GM18526 (cell line): ENCODE data around the gene HEMK1.
A peak's percentile ranks its signal among the peaks of the same experiment; 100 is the strongest.

ENCODE experiments used
- POLR2A ChIP-seq: IDR thresholded peaks from 3 replicates; pipeline ENCODE4 v1.6.1; 2011; ENCODE audit not compliant: insufficient read length; ENCODE audit errors: extremely low read depth

The HEMK1 gene

DNA sequence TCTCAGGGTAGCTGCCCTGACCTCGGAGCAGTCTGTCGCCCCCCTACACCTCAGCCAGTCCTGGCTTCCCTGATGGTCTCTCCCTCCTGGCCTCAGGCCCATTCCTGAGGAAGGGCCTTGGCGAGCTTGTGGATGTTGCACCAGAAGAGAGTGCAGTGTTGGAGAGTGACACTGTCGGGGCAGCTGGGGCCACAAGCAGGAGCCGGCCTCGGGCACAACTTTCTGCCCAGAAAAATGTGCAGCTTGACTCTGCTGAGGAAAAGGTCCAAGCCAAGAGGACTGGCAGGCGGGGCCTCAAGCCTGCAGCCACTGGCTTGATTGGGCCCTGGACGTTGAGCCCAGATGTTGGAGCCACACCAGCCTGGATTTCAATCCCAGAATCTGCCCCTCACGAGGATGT lies 12.8 kb downstream of the HEMK1 start:
- TF ChIP-seq POLR2A = no peak

DNA sequence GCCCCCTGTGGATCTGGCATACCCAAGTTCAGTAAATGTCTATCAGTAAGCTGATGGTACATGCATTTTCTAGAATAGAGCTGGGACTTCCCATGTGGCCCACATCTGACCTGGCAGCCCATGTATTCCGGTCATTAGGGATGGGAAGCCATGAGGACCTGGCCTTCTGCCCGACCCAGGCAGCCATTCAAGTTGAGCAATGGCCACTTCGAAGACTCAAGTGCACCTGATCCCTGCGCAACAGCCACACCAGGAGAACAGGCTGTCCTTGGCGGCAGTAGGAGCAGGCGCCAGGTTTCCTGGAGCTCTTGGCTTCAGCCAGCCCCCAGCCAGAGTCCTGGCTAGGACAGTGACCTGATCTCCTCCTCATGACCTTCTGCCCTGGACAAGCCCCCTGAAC lies 14.6 kb downstream of the HEMK1 start:
- no peak for TF ChIP-seq POLR2A

DNA sequence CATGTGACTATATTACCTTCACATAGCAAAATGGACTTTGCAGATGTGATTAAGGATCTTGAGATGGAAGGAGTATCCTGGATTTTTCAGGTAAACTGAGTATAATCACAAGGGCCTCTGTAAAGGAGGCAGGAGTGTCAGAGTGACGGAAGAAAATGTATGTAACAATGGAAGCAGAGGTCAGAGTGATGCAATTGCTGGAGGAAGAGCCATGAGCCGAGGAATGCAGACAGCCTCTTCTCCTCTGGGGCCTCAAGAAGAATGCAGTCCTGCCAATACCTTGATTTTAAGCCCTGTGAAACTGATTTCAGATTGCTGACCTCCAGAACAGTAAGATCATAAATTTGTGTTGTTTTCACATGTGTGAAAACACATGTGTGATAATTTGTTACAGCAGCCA lies 15.1 kb downstream of the HEMK1 start:
- no peak for TF ChIP-seq POLR2A

DNA sequence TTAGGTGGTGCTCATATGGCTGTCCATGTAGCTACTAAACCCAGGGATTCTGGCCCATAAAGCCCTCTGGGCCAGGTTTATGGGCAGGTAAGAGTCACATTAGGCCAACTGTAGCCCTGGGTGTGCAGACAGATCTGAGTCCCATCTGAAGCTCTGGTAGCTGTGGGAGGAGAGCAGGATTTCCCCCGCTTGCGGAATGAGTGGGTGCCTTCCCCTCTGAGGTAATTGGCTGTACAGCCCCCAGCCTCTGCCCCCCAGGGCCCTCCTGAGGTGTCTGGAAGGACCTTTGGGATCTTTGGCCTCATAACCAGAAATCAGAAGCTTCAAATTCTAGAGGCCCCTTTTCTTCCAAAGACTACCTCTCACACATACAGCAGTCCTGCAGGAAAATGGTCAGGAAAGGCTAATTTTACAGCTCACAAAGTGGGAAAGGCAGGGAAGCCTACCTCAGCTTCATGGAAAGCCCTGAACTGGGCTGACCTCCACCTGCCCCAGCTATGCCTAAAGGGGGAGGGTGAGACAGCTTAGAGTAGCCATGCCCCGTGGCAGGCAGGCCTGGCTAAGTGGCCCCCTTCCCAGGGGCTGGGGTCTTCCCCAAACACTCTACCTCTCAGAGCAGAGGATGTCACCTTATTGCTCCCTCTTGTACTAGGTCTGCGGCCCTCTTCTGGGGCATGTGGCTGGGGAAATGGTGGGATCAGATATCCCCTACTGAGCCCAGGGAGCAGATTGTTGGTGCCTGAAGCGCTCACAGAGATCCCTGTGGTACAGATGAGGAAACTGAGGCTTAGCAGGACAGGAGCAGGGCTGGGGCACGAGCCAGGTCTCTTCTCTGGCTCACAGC lies 16.8 kb downstream of the HEMK1 start:
- no peak for TF ChIP-seq POLR2A

DNA sequence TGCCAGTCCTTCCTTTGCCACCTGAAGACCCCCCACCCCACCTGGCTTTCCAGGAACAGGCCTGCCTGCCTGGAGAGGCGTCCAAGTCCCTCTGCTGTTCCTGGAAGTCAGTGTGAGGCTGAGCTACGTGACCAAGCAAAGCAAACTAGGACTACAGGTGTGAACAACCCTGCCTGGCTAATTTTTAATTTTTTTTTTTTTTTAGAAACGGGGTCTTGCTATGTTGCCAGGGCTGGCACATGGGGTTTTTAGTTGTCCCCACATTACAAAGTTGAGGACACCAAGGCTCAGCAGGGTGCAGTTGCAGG lies 17.4 kb downstream of the HEMK1 start:
- no peak for TF ChIP-seq POLR2A

DNA sequence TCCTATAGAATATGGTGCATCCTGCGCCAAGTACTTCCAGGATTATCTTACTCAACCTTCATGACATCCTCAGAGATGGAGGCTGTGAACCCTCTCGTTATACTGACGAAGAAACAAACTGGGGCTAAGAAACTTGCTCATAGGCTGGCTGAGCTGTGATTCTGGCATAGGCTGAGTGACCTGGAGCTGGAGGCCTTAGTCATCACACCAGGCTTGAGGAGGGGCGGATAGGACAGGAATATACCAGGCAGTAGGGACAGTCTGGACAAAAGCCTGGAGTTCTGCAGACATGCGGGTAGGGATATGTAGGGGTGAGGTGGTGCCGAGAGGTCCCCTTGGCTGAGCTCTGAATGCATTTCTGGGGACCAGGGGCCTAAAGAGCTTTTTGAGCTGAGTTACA lies 18.1 kb downstream of the HEMK1 start:
- no peak for TF ChIP-seq POLR2A

DNA sequence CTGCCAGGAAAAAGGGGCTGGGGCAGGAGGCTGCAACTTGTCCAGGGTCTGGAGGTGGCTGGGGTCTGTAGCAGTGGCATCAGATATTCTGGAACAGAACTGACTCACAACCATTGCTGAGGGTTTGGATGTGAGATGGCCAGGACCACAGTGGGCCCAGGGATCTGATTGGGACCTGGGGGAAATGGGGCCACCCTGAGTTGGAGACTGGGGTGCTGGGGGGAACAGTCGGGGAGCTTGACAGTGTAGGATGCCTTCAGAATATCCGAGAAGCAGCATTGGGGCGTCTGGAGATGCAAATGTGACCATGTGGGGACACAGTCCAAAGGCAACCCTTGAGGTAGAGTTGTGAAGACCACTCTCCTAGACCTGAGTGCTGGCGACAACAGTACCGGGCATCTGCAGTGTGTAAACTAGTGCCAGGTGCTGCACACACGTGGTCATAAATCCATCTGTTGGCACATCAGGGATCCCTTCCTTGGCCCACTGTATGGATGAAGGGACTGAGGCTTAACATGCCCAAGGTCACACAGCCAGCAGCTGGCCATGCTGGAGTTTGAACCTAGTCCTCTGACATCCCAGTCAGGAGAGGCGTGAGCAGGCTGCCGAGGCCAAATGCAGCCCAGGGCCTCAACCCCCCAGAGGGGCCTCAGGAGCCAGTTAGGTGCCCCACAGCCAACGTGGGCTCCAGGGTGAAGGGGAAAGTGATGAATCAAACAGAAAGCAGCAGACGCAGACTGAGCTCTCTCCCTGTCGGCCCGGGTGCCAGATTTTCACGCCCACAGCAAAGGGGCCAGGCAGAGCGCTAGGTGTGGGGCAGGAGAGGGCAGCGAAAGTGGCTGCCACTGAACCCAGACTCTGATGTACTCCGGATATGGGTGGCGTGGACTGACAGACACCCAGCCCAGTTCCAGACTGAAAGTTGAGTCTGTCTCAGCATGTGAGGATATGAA lies 18.8 kb downstream of the HEMK1 start:
- no peak for TF ChIP-seq POLR2A

DNA sequence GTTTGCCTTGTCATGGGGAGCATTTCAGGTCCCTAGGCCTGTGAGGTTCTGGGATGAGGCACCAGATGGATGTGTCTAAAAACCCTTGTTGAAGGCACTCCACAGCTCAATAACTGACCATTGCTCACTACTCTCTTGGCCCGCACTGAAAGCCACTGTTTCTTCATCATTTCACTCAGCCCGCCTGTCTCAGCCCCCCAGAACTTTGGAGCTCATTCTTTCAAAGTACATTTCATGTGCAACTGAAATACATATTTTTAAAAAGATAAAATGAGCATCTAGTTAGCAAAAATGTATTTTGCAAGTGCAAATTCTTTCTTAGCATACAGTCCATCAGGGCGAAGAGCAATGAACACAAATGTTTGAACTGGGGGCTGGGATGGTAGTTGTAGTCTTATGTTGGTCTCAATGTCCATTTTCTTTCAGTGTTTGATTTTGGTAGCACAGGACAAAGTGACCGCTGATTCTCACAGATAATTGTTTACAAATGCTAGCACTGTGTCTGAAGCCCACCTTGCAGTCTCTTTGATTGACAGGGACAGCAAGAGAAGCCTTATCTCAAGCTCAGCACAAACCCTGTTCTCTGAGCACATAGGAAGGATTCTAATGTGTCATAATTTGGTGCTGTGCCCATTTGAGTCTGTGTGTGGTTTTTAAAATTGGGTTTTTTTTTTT lies 19.6 kb downstream of the HEMK1 start:
- TF ChIP-seq POLR2A = no peak

DNA sequence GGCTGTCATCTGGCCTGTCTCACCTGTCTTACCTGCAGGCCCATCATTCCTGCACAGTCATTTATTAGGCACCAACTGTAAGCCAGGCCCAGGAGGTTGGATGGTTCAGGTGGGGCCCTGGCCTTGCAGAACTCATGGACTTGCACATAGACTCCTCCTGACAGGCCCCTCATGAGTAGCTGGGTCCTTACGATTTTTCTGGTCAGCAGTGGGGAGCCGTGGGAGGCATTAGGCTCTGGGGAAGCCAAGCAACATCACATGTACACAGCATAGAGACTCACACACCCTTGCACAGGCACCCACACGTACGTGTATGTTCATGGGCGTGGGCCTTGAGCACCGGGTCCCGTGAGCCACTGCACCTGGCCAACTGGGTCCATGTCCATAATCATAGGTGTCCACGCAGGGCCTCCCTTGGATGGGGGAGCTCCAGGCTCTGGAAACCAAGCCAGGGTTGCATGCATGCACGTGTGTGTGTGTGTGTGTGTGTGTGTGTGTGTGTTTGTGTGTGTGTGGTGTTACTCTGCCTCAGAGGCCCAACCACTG lies 21.9 kb downstream of the HEMK1 start:
- TF ChIP-seq POLR2A = no peak

DNA sequence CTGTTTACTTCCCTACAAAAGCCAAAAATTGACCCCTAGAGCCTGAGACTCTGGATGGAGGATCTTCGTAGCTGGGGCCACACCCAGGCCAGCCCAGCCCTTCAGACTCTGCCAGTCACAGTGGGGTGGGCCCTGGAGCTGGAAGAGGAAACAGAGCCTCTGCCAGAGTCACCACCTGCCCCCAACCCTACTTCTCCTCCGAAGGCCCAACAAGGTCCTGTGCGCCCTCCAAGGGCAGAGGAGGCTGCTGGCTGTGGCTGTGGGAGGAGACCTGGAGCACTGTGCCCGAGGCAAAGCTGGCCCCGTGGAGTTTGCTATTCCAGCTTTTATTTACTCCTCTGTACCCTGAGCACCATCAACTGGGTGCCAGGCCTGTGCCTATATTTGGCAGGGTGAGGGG lies 23.2 kb downstream of the HEMK1 start:
- TF ChIP-seq POLR2A = no peak

DNA sequence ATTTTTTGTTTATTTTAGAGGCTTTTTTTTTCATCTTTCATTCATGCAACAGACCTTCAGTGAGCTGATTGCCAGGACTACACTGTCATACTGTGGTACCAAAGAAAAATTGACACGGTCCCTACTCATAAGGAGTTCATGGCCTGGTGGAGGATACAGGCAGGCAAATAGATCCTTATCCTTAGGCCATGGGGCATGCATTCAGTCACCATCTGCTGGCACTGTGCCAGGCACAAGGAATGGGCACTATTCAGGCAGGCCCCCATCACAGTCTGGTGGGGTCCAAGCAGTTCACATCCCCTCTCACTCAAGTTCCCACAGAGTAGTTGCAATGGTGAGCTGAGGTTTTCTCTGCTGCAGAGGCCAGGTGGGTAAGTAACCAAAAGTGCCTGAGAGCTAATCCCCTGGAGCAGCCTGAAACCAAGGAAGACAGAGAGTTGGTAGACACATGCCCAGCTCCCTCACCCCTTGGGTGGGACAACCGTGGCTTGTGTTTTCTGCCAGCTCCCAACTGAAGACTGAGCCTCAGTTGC lies 25.0 kb downstream of the HEMK1 start:
- TF ChIP-seq POLR2A = no peak

DNA sequence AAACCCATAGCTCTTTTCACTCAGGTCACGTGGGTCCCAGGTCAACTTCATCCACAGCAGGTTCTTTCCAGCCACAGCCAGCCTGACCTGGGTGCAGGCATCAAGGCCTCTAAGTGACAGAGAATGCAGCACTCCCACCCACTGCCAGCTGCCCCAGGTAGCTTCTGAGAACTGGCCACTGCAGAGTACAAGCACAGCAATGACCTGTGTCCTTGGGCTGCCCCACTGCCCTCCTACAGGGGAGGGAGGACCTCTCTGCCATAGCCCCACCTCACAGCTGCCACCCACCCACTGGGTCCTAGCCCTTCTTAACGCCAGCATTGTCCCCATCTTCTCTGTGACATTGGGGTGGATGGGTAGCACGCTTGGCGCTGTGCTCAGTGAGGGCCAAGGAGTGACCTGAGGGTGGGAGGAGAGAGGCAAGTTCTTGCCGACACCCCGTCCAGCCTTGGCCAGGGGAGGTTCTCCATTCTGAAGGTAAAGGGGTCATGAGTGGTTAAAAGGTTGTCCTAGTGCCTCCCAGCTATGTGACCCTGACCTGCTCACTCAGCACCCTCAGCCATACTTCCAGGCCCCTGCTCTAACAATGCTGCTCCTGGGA lies 29.9 kb downstream of the HEMK1 start:
- no peak for TF ChIP-seq POLR2A

DNA sequence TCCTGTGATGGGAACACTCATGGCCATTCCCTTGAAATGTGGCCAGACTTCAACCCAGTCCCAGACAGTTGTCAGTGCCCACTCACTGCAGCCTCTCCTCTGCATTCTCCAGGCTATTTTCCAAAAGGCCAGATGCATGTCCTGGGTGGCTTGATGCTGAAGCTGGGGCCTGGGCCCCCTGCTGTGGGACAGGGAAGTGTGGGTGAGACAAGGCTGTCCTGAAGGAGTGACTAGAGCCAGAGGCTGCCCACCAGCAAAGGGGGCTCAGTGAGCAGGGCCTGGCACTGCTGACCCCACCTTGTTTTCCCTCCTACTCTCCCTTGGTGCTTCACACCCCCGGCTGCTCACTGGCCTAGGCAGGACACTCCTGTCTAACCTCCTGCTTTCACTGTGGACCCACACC lies 30.4 kb downstream of the HEMK1 start:
- no peak for TF ChIP-seq POLR2A

DNA sequence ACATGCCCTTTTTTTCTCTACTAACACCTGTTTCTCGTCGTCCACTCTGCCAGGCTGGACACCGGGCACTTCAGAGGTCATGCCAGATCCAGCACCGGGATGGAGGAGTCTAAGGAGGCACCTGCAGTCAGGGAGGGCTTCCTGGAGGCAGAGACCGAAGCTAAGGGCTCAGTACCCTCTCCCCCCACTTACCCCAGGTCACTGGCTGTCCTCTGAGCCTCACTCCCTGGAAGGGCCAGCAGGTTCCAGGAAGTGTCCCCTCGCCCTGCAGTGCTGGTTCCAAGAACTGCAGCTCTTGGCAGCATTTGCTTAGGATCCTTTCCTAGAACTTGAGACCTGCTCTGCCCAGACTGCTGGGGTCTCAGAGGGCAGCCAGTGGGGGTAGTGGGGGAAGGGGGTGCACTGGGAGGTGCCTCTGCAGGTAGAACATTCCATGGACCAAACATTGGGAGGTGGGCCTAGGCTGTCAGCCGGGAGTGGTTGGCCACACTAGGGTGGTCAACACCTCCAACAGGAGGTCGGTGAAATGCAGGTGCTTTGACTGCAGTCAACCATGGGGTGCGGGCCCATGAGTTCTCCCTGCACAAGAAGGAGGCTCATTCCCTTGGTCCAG lies 30.9 kb downstream of the HEMK1 start:
- TF ChIP-seq POLR2A = no peak

DNA sequence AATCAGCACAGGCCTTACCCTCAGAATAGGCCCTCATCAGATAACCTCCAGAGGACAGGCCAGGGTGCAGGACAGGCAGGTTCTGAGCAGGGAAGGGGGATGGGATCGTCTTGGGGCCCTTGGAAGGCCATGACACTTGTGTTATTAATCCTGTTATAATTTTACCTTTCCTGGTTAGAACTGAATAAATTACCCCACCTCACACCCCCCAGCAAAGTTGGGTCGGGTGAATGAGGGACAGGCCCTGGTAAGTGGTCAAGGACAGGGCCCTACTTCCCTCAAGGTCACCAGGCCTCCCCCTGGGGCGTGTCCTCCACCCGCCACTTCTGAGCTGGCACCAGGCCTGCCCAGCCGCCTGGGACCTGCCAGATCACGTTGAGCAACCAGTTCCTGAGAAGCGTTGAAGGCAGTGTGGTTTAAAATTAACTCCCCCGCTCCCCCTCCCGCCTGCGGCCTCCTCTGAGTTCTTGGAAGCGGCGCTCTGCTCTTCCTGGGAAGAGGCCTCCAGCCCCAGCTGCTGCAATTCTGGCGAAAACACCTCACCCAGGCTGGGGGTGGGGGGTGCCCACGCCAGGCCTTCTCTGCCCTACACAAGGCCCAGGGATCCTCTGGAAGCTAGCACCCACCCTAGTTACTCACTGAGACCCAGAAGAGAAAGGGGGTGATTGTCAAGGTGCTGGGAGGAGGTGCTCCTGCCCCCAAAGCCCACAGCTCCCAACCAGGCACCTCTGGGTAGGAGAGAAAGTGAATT lies 31.7 kb downstream of the HEMK1 start:
- peak; percentile 45 for TF ChIP-seq POLR2A
